IPS-11a (cell line): ENCODE measurements around the gene ZNF780A.
"Not testable (repeated sequence)": the region's sequence is repeated elsewhere in the genome, so short reads cannot be mapped to it uniquely, and the experiment has no call there.

ENCODE experiments used
- H3K4me3 ChIP-seq: one replicate; pipeline ENCODE4 v1.5.1; 2013; ENCODE audit warnings: low read depth, low read length, control low read depth

Gene ZNF780A

GRCh38 chr19:40088299-40089047, 2.3 kb downstream of the ZNF780A start:
- no peak overlapping the region for H3K4me3 ChIP-seq

DNA sequence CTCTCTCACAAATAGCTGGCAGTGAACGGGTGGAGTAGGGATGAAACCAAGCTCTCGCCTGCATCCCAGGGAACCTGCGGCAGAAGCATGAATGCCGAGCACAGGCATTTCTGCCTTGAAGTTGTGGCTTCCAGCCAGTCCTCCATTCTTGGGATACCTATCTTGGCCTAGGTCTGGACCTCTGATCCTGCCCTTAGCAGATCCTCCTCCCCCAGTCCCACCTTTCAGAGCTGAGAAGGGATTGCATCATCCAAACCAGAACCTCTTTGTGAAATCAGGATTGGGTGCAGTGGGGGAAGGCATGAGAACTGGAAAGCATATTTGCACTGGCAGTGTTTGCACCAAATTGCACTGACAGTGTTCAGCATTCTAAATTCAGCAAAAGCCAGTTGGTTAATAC, 5.8 kb downstream of the ZNF780A start:
- no peak overlapping the region for H3K4me3 ChIP-seq

DNA sequence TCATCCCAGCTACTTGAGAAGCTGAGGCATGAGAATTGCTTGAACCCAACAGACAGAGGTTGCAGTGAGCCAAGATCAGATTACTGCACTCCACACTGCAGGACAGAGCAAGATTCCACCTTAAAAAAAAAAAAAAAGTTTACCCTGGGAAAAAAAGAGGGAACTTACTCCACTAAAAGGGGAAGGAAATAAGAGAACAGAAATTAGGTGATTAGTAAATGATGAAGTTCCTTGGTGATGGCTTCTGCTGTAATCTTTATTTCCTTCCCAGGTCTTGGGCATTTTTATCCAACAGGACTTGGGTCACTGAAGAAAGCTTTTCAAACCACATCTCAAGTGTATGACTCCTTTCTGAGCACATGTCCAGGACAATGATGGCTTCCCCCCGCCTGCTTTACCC, 9.3 kb downstream of the ZNF780A start:
- no peak overlapping the region for H3K4me3 ChIP-seq

- H3K4me3 ChIP-seq = no peak overlapping the region
These were observed 10.5 kb downstream of the ZNF780A start for GRCh38 chr19:40080289-40080688.

- H3K4me3 ChIP-seq = no peak overlapping the region
These were observed 12.4 kb downstream of the ZNF780A start for GRCh38 chr19:40078377-40078776.

- H3K4me3 ChIP-seq = no peak overlapping the region
These were observed 20.7 kb downstream of the ZNF780A start for GRCh38 chr19:40070058-40070457.

GRCh38 chr19:40059624-40060023, 31.1 kb downstream of the ZNF780A start:
- no peak overlapping the region for H3K4me3 ChIP-seq

DNA sequence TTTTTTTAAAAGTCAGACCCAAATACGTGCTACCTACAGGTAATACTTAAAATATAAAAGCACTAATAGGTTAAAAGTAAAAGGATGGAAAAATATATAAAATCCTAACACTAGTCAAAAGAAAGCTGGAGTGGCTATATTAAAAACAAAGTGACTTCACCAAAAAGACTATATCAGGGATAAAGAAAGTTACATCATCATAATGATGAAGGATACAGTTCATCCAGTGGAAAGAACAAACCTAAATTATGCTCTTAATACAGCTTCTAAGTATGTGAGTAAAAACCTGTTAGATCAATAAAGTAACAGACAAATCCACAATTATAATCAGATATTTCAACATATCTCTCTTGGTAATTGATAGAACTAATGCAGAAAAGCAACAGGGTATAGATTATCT, 33.6 kb downstream of the ZNF780A start:
- H3K4me3 ChIP-seq = no peak overlapping the region

- peak overlapping the region; percentile 98 for H3K4me3 ChIP-seq
These were observed 34.2 kb downstream of the ZNF780A start for GRCh38 chr19:40056505-40056904.

DNA sequence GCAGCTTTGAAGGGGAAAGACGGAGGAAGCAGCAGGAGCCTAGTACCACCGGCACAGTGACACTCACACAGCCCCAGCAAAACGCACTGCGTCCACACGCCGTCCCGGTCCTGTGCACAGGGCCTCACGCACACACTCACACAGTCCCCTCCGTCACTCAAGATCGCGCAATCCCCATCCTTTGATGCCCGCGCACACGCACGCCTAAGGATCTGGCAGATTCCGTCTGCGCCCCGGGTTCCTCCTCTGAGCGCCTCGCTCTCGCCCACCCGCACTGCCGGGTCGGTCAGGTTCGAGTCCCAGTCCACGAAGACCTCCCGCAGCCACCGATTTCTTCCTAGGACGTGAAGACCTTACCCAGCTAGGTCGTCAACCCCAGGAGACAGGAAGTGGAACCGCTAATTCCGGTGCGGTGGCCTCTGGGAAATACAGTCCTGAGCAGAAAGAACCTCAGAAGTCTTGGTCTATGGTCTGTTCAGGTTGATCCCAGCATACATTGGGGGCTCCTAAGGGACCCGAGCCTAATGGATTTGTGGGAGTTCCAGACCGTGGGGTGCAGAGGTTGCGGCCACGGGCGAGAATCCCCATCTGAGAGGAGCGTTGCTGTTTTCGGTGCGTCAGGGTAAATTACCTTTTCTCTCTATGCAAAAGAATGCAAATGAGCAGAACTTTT, 34.8 kb downstream of the ZNF780A start, which contains the start of gene ZNF780B:
Gene ZNF780B (minus strand): TSS at position 400 of the 673 bp plus-strand sequence. CDS start 5,899 bp downstream, outside the sequence.
- peak within 1 kb of the TSS; percentile 98 for H3K4me3 ChIP-seq

DNA sequence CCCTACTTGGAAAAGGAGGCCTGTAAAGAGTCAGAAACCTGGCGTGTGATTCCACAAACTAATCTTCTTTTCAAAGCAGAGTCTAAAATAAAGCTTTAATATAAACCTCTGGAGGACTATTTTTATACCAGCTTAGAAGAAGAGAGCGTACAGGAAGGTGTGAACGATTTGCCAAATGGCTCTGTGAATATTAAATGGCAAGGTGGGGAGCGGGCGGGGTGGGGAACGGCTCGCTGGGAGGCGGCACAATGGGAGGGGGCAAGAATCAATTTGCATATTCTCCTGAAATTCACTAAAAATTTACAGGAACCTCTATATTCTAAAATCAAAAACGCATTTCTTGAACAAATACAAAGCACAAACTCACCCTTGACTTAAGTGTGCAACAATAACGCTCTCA, 35.7 kb downstream of the ZNF780A start:
- H3K4me3 ChIP-seq = peak overlapping the region; percentile 98

- H3K4me3 ChIP-seq = peak overlapping the region; percentile 98
These were observed 36.1 kb downstream of the ZNF780A start for GRCh38 chr19:40054632-40055031.

- H3K4me3 ChIP-seq = no peak overlapping the region
These were observed 37.3 kb downstream of the ZNF780A start for GRCh38 chr19:40053491-40053890.

DNA sequence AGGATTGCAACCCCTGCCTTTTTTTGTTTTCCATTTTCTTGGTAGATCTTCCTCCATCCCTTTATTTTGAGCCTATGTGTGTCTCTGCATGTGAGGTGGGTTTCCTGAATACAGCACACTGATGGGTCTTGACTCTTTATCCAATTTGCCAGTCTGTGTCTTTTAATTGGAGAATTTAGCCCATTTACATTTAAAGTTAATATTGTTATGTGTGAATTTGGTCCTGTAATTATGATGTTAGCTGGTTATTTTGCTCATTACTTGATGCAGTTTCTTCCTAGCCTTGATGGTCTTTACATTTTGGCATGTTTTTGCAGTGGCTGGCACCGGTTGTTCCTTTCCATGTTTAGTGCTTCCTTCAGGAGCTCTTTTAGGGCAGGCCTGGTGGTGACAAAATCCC, 49.0 kb downstream of the ZNF780A start:
- not testable (repeated sequence) for H3K4me3 ChIP-seq

GRCh38 chr19:40038047-40038446, 52.7 kb downstream of the ZNF780A start:
- H3K4me3 ChIP-seq = not testable (repeated sequence)

GRCh38 chr19:40035996-40036395, 54.7 kb downstream of the ZNF780A start:
- H3K4me3 ChIP-seq = no peak overlapping the region

DNA sequence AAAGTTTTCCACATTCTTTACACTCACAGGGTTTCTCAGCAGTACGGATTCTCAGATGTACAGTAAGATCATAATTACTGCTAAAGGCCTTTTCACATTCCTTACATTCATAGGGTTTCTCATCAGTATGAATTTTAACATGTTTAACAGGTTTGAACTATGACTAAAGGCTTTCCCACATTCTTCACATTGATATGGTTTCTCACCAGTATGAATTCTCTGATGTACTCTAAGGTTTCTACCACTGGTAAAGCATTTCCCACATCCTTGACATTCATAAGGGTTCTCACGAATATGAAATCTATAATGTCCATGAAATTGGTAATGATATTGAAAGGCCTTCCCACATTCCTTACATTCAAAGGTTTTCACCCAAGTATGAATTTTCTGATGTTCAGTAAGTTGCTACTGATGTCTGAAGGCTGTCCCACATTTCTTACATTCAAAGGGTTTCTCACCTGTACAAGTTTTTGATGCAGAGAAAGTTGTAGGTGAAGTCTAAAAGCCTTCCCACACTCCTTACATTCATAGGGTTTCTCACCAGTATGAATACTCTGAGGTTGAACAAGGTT, 56.7 kb downstream of the ZNF780A start:
- no peak overlapping the region for H3K4me3 ChIP-seq

DNA sequence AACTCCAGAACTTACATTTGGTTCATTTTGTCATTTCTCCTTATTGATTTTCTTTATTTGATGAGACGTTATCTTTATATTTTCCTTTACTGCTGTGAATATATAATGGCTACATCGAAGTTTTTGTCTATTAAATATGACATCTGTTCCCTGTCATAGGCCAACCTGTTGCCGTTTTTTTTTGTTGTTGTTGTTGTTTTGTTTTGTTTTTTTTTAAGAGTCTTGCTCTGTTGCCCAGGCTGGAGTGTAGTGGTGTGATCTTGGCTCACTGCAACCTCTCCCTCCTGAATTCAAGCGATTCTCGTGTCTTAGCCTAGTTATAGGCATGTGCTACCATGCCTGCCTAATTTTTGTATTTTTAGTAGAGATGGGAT, 64.2 kb downstream of the ZNF780A start:
- H3K4me3 ChIP-seq = no peak overlapping the region

DNA sequence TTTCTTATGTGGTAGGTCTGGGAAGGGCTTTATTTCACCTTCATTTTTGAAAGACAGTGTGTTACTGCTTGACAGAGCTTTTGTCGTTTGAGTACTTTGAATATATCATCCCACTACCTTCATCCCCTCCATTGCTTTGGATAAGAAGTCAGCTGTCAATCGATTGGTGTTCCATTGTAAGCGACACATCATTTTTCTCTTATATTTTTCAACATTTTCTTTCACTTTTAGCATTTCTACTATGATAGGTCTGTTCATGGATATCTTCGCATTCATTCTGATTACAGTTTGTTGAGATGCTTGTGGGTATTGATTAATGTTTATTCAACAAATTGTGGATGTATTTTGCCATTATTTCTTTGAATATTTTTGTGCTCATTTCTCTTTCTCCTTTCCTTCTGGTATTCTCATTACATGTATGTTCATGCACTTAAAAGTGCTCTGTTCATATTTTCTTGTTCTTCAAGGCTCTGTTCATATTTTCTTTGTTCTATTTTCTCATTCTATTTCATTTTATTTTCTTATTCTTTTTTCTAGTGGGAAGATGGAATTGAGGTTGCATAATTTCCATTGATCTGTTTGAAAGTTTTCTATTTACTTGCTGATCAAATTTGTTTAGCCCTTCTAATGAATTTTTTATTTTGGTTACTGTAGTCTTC, 64.7 kb downstream of the ZNF780A start:
- no peak overlapping the region for H3K4me3 ChIP-seq

DNA sequence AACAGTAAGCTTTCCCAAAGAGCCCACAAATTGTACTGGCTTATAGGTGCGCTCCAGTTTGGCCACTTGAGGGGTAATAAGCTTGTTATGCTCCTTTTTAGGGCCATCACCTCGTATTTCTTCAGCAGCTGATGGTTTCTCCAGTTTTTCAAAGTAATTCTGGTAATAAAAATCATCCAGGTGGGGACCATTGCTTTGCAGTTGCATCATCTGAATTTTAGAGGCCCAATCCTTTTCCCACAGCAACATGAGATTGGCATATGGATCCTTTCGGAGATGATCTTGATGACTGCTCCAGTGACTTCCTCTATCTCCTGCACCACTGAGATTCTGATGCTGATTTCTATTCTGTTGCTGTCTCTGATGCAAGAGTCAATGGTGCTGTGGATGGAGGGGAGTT, 66.8 kb downstream of the ZNF780A start:
- H3K4me3 ChIP-seq = no peak overlapping the region
